HG02763 (cell line): ENCODE measurements around the gene DIAPH2.
"Not testable (repeated sequence)": the region's sequence is repeated elsewhere in the genome, so short reads cannot be mapped to it uniquely, and the experiment has no call there.

Experiments
- ATAC-seq: cut with Tn5 transposase; IDR thresholded peaks from one replicate; pipeline ENCODE4 v1.9.1; 2021; ENCODE audit warnings: mild to moderate bottlenecking, moderate library complexity; ENCODE audit not compliant: unreplicated experiment

The DIAPH2 gene

DNA sequence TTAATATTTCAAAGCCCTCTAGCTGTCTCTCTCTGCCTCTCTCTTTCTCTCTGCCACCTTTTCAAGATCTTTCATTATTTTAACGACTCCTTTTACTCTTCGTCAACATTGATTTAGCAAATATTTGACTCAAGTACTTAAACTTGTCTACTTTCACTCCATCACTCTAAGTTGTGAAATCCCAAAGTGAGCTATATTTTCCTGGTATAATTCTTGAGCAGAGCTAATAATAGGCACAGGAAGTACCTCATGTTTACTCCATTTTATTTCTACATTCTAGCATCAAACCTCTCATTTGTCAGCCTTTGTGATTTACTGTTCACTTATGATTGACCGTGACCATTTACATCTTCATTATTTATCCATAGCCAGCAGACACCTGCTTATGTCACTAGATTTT, 681.6 kb downstream of the DIAPH2 start:
- ATAC-seq, result no peak

GRCh38 chrX:97367125-97367524, 682.5 kb downstream of the DIAPH2 start:
- no peak for ATAC-seq

DNA sequence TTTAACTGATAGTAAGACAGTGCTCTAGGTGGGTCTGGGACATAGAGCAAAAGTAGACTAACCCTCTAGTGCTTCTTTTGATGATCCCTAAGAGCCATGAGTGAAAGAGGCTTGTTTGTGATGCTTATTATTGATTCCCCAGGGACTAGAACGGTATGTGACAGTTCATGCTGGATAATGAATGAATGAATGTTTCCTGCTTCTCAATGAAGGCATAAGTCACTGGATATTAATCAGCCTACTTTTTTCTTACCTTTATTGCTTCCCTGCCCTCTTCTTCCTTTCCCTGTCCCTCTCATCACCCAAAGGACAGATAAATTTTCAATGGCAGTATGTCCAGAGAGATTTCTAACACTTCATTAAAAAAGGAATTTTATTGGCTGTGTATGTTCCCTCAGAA, 685.3 kb downstream of the DIAPH2 start:
- ATAC-seq, result no peak

DNA sequence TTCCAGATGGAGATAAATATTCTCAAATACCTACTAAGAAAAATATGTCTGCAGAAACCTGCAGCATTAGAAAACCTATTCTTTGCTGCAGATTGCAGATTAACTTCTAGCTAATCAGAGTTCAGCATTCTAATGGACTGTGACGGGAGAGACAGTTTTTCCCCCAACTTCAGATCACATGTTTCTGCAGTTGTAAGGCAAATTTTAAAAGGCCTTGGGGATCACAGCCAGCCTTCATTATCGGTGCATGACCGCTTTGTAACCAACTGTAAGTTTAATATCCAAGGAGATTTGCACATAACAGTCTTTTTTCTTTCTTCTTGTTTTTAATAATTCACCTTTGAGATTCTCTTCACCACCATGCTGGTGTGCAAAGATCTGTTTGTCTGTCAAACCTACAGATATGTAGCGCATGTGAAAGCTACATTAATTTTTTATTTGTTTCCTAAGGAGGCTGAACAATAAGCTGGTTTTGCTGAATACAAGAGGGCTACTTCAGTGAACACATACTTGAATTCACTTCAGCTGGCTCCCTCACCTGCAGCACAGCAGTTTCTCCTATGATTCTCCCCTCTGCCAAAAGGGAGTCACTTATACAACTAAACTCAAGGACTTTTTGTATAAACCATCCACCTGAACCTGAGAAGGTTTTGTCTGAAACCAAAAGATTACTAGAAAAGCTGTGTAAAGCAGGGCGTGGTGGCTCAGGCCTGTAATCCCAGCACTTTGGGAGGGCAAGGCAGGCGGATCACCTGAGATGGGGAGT, 687.5 kb downstream of the DIAPH2 start:
- no peak for ATAC-seq

GRCh38 chrX:97374266-97374665, 689.6 kb downstream of the DIAPH2 start:
- no peak for ATAC-seq

DNA sequence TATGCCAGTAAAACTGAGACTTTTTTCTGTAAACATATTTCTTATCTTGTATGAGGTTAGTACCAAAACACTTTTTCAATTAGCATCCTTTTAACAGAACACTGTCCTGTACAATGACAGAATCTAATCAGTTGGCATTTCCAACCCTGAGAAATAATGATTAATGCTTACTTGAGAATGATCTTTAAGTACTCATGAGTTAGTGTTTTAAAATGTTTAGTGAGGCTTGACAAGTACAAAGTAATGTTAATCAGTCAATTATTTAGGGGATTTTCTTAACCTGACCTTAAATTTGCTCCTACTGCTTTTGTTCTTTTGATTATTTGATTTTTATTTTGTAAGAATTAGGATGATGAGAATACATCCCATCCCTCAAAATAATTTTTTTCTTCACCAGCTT, 695.6 kb downstream of the DIAPH2 start:
- ATAC-seq, result no peak

- ATAC-seq, result no peak
Measured at GRCh38 chrX:97384685-97385084, 700.0 kb downstream of the DIAPH2 start.

DNA sequence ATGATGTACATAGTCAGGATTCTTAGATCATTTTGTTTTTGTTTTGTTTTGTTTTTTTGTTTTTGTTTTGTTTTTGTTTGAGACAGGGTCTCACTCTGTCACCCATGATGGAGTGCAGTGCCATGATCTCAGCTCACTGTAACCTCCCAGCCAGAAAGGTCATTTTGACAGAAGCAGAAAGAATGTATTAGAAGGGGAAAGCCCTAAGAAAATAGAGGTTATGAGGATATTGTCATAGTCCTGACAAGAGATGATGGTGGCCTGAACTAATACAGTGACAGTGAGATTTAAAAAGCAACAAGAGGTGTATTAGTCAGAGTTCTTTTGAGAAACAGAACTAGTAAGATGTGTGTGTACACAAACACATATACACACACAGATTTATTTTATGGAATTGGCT, 702.4 kb downstream of the DIAPH2 start:
- no peak for ATAC-seq

- ATAC-seq, result no peak
Measured at GRCh38 chrX:97389761-97390192, 705.1 kb downstream of the DIAPH2 start.

- ATAC-seq, result no peak
Measured at GRCh38 chrX:97397371-97397770, 712.7 kb downstream of the DIAPH2 start.

GRCh38 chrX:97398030-97398551, 713.4 kb downstream of the DIAPH2 start:
- peak; percentile 46 for ATAC-seq

GRCh38 chrX:97399400-97399799, 714.8 kb downstream of the DIAPH2 start:
- no peak for ATAC-seq

- no peak for ATAC-seq
Measured at GRCh38 chrX:97400492-97400891, 715.9 kb downstream of the DIAPH2 start.

- peak; percentile 35 for ATAC-seq
Measured at GRCh38 chrX:97401154-97401553, 716.5 kb downstream of the DIAPH2 start.

DNA sequence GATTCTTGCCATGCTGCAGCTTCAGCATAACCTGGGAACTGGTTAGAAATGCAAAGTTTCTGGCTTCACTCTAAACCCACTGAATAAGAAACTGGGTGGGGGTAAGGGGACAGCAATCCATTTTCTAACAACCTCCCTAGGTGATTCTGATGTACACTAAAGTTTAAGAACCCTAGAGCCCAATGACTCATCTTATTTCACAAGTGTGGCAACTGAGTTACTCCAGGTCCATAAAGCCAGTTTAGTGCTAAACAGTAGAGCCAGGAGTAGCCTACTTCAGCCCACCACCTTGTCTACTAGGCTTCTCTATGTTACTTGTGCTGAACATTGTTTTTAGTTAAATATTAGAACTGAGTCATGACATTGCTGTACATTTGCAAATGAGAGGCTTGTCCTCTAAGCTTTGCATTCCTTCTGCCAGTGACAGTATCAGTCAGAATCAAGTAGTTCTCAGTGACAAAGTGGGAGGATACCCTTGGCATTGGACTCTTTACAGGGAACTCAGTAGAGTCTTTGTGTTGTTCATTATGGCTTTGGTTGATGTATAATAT, 717.0 kb downstream of the DIAPH2 start:
- ATAC-seq, result no peak

GRCh38 chrX:97402333-97402732, 717.7 kb downstream of the DIAPH2 start:
- ATAC-seq, result no peak

DNA sequence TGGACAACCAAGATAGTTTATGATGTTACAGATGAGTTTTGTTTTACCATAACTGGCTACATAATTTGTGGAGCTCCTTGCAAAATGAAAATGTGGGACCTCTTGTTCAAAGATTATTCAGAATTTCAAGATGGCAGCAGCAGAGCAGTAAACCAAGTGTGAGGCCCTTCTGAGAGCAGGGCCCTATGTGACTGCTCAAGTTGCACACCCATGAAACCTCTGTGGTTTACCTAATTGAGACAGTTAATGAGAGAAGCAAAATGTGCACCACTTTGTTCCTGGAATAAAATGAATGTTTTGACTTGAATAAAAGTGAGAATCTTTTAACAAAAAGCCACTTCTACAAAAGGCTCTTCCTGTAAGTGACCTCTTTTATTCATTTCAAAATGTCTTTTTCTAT, 718.3 kb downstream of the DIAPH2 start:
- no peak for ATAC-seq

GRCh38 chrX:97405031-97405660, 720.5 kb downstream of the DIAPH2 start:
- no peak for ATAC-seq

GRCh38 chrX:97409632-97410415, 725.2 kb downstream of the DIAPH2 start:
- not testable (repeated sequence) for ATAC-seq

- ATAC-seq, result no peak
Measured at GRCh38 chrX:97416461-97416860, 731.8 kb downstream of the DIAPH2 start.

GRCh38 chrX:97429101-97429500, 744.5 kb downstream of the DIAPH2 start:
- ATAC-seq, result no peak
